ENCODE data around the gene TUT4.

- TF ChIP-seq POLR2AphosphoS5 (IDR thresholded peaks at IDR 0.05) (no peak), TAF1 (IDR thresholded peaks at IDR 0.05; ENCODE audit: low read depth) (no peak), CTCF (IDR thresholded peaks at IDR 0.05; ENCODE audit: poor library complexity, severe bottlenecking) (no peak), EZH2 (IDR thresholded peaks at IDR 0.05; ENCODE audit: borderline replicate concordance, insufficient read depth, low read length, poor library complexity, severe bottlenecking) (no peak), REST (IDR thresholded peaks at IDR 0.05; ENCODE audit: borderline replicate concordance) (no peak), MXI1 (conservative IDR thresholded peaks at IDR 0.05; ENCODE audit: poor library complexity, severe bottlenecking) (no peak), SMC3 (conservative IDR thresholded peaks at IDR 0.05; ENCODE audit: poor library complexity) (no peak)
Measured at GRCh38 chr1:52454779-52455178, 98.1 kb downstream of the TUT4 start.
